Neural progenitor cell (in vitro differentiated cells): ENCODE results near the gene ELMO1.

Source experiments
- EZH2 ChIP-seq: fragments of 200-600 bp; sonication (generic); IDR thresholded peaks from 2 replicates; pipeline ENCODE4 v1.6.1; 2017; ENCODE audit warnings: antibody characterized with exemption, mild to moderate bottlenecking, moderate library complexity
- EZH2phosphoT487 ChIP-seq: fragments of 200-600 bp; sonication (generic); IDR thresholded peaks from 2 replicates; pipeline ENCODE4 v1.6.1; 2017; ENCODE audit warnings: antibody characterized with exemption
- TF ChIP-seq, protein P1 (sequence below): fragments of 200-600 bp; sonication (generic); IDR thresholded peaks from 2 replicates; pipeline ENCODE4 v1.5.1; 2017; ENCODE audit warnings: antibody characterized with exemption, mild to moderate bottlenecking

DNA sequence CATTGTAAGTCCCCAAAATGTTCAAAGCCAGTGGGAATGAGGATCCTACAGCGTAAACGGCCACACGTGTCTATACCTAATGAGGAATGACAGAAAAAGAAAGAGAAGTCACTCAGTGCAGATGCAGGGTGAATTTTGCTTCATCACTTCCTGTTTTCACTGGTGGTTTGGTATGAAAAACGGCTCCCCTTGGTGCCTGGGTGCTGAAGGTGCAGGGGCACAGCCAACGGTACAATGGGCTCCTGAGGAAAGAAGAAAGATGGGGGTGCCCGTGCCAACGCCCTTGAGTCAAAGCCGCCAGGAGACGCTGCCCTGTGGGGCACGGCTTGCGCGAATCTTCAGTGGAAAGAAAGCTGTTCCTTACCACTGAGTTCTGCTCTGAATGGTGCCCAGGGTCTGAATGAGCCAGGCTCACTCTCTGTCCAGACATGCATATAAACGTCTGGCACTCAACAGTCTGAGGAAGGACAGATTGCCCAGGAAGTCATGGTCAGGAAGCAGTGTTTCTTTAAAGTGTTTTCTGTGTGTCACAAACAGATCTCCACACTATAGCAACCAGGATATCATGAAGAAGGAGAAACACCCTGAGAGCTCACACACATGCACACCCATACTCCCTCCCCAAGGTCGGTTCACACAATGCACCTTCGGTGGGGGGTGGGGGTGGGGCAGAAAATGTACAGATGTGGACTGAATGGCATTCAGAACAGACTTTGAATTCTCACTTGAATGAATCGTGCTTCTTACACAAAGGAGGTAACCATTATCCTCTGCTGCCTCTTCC is 105.8 kb downstream of the ELMO1 start:
- TF ChIP-seq EZH2 (no peak), EZH2phosphoT487 (no peak)
- TF ChIP-seq, protein P1, sequence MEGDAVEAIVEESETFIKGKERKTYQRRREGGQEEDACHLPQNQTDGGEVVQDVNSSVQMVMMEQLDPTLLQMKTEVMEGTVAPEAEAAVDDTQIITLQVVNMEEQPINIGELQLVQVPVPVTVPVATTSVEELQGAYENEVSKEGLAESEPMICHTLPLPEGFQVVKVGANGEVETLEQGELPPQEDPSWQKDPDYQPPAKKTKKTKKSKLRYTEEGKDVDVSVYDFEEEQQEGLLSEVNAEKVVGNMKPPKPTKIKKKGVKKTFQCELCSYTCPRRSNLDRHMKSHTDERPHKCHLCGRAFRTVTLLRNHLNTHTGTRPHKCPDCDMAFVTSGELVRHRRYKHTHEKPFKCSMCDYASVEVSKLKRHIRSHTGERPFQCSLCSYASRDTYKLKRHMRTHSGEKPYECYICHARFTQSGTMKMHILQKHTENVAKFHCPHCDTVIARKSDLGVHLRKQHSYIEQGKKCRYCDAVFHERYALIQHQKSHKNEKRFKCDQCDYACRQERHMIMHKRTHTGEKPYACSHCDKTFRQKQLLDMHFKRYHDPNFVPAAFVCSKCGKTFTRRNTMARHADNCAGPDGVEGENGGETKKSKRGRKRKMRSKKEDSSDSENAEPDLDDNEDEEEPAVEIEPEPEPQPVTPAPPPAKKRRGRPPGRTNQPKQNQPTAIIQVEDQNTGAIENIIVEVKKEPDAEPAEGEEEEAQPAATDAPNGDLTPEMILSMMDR: no peak
